NCI-H69 (cell line): ENCODE results near the gene NPAS2.

Experiments used
- DNase-seq: peaks from one replicate; lab custom pipeline; 2025; lab: John Stamatoyannopoulos, UW

The NPAS2 gene

DNA sequence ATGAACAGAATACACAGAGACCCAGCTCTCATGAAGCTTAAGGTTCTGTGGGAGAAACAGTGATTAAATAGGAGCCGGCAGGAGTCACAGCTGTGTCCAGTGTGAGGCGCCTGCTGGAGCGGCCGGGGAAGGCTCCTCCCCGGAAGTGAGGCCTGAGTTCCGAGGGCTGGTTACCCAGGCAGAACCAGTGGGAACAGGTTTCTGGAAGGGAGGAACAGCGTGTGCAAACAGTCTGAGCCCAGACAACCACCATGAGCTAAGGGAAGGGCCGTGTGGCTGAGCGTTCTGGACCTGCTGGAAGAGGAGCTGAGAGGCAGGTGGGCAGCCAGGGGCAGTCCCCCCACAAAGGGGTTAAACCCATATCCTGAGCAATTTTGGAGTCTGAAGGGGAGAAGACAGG is 26.0 kb upstream of the NPAS2 start:
- DNase-seq: no peak

DNA sequence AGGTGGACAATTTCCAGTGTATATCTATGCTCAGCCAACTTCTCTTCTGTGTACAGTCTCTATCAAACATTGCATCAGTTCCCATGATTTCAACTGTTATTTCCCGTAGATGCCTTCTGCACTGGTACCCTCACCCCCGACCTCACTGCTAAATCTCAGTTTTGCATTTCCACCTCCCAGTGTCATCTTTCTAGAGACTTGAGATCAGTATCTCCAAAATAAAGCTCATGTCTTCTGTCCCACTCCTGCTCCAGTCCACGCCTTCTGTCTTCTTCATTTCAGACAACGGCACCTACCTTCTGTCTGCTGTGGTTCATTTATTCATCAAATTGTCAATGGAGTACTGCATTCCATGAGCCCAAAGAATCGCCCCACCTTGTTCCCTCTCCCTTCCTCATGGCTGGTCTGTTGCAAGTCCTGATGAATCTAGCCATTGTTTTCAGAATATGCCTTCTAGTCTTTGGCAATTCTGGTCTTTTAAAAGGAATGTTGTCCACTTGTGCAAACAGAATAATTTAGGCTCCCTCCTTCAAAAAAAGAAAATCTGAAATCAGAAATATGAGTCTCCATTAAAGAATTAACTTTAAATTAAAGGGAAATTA is 23.3 kb upstream of the NPAS2 start:
- no peak for DNase-seq

DNA sequence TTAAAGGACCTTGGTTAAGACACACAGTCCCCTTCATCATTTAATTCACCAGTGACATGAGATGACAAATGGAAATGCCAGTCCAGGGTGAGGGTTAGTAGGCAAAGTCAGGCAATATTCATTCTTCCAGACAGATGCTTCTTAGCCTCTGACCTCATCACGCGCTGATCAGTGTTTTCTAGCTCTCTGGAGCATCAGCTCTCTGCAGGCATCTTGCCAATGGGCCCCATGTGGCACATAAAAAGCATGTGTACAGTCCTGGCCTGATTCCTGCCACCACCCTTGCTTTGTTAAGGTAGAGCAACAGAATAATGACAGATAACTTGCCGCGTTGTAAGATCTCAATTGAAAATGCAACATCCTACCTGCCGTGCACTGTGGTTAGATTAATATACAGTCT is 20.3 kb upstream of the NPAS2 start:
- peak; percentile 24 for DNase-seq

DNA sequence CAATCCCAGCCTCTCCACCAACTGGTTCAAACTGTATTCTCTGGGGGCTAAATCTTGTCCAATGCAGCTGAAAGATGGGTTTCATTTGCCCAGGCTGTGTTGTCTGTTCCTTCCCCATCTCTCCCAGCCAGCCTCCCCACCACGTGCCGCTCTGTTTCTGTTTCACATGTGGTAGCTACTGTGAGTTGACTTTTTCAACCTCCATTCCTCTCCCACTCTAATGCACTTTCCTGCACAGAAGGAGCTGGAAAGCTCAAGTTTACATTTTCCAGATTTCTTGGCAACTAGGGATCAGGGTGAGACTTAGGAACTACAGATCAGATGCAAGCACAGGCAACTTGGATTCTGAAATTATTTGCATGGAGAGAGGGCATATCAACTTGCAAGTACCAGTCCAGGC is 19.0 kb upstream of the NPAS2 start:
- DNase-seq: no peak

DNA sequence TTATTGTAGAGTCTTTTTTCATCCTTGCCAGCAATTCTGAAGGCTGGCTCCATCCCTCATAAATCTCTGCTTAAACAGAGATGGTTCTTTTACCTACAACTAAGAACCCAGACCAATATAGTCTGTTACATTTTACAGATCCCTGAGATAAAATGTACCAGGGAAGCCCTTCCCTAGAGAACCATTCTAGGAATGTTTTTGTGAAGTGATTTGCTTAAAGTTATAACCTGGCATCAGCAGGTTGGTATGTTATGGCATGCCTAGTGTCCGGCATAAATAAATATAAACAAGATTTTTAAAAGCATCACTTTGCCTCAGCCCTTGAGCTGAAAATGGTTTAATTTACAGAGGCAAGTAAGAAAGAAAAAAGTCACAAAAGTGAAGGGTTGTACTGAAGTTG is 18.5 kb upstream of the NPAS2 start:
- DNase-seq: no peak

DNA sequence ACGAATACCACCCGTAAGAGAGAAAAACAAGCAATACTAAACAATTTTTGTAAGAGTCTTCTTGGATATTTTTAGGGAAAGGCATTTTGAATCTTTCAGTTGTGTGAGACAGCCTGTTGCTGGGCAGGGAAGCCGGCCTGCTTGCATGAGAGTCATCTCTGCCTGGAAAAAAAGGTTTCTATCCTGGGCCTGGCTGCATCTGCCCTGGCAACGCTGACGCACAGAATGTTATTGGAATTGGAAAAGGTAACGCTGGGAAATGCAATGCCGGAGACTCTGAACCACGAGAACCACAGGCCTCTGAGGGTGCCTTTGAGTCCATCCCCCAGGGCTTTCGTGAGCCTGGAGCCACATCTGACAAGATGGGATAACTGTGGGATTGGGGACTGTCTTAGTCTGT is 17.9 kb upstream of the NPAS2 start:
- no peak for DNase-seq

DNA sequence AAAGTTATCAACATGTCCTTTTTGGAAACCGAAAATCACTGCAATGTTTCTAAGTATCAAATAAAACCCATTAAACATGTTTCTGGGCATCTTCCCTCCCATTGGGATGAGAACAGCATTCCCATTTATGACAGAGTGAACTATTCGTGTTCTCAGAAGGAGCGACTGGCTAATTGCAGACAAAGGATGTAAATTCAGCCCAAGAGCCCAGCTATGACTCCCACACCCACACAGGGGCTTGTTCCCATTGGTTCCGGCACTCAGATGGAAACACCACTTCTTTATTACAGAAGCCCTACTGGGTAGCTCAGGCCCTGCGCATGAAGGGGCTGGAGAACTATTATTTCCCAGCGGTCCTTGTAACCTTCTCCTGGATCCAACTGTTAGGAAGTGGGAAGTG is 16.6 kb upstream of the NPAS2 start:
- no peak for DNase-seq

DNA sequence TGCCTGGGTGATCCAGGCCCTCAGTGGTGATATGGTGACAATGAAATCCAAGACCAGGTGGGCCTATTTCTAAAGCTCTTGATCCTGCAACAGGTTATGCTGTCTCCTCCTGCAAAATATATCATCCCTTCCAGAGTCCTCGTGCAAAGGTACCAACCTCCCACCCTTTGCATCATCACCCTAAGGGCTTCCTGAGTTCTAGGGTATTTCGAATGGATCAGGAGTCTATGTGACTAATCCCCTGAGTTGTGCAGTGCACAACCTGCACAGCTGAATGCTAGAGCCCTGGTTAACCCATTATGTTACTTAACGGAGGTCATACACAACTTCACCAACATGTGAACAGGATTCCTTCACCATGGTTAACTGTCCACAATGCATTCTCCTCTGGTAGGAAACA is 13.4 kb upstream of the NPAS2 start:
- no peak for DNase-seq

DNA sequence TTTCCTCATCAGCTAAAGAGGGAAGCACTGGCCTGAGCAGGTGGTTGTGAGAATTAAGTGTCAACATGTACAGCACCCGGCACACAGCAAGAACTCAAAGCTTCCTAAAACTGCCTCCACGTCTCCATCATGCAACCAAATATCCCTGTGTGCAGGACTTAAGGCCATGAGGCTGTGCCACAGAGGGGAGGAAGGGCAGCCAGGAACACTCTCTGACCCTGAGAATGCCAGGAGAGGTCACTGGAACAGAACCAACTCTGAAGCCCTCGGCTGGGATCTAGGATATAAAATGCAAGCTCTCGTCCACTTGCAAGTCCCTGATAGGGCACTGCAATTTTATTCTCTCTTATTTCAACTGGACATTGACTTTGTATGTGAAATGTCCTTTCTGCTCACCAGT is 12.2 kb upstream of the NPAS2 start:
- DNase-seq: no peak

DNA sequence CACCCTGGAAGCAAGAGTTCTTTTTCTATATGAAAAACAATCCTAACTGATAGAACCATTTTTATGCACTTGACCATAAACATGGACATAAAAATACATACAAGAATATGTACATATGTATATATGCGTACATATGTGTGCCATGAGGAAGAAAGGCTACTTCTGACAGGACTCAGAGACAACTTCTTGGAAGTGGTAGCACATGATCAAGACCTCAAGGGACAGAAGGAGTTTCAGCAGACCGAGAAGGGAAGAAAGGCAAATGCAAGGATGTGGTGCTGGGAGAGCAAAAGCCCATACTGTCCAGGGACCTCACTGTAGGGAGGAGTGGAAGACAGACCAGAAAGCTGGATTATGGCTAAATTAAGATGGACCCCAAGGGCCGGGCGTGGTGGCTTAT is 11.4 kb upstream of the NPAS2 start:
- DNase-seq: no peak

DNA sequence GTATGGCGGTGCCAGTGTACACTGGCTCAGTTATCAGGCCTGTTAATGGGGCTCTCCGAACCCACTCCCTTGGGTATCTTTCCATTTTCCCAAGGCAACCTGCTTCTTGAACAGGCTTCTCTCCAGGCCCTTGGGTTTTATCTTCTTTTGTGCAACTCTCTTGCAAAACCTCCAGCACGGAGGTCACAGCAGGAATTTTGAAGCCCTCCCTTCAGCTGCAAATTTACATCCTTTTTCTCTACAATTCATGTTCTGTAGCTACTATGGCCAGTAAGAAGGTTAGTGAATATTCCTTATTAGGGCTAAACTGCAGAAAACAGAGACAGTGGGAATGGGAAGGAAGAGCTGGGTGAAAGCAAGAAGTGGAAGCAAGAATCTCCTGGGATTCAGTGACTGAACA is 10.4 kb upstream of the NPAS2 start:
- no peak for DNase-seq

DNA sequence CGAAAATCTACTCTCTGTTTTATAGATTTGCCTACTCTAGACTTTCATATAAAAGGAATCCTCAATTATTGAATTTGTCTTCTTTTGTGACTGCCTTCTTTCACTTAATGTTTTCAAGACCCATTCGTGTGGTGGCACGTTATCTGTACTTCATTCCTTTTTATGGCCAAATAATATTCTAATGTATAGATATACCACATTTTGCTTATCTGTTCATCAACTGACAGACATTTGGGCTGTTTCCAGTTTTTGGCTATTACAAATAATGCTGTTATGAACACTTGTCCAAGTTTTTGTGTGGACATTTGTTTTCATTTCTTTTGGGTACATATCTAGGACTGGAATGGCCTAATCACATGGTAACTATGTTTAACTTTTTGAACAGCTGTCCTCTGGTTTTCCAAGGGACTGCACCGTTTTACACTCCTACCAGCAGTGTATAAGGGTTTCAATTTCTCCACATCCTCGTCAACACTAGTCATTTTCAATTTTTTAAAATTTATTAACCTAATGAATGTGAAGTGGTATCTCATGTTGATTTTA is 9.3 kb upstream of the NPAS2 start:
- DNase-seq: no peak

DNA sequence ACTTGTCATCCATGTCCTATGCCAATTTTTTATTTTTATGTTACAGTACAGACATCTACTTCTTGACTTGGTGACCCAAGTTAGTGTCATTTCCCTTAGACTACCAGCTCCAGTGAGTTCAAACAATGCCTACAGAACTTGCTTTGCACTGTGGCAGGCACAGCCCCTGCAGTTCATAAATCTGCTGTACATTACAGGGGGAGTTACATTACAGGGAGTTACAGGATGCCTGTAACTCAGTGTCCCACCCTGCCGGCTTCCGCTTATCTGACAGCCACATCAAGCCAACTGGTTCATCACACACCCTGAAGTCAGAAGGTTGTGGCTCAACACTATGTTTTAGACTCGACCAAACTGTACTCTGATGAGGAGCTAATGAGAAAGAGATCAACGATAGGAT is 7.8 kb upstream of the NPAS2 start:
- DNase-seq: no peak

DNA sequence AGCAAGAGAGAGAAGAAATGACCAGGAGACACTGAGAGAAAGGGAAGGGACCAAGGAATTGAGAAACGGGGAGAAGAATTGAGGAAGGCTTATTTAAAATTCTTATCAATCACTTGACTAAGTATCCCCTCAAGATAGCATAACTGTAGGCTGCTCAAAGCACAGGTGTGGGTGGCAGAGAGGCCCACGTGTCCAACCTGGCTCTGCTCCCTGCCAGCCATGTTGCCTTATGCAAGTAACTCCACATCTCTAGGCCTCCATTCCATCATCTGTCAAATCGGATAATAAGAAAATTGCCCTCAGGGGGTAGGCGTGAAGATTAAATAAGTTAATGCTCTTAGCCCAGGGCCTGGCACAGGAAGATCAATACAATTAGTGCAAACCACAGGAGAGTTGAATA is 7.4 kb upstream of the NPAS2 start:
- peak; percentile 42 for DNase-seq

DNA sequence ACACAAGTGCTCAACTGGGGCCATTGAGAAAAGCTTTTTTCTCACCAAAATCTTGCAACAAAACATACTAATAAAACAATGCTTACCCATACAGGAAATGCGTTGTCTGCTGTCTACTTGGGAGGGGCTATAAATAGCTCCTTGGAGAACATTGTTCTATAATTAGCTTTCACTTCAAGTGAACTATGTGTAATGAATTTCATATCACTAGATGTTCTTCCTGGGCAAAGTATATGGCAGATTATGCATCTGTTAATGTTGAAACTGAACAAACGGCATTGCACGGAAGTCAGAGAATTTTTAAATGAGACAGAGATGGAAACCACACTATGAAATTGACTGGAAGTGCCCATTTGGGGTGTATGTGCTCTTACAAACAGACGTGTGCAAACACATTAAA is 6.4 kb upstream of the NPAS2 start:
- DNase-seq: no peak

DNA sequence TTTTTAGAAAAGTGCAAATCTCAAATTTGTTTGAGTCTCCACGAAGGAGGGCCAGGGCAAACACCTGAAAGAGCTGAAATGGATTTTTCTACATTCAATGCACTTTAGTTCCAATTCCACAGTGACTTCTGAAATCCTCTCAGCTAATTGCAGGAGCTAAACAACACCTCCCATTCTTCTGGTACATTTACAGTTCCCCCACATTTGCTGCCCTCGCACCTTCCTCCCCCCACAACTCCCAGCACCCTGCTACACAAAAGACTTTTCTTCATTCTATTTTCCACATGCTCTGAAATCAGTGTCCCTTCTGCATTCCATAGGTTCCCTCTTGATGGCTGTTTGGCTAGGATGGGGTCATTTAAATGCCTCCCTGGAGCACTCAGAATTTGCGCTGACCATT is 5.9 kb upstream of the NPAS2 start:
- DNase-seq: no peak

DNA sequence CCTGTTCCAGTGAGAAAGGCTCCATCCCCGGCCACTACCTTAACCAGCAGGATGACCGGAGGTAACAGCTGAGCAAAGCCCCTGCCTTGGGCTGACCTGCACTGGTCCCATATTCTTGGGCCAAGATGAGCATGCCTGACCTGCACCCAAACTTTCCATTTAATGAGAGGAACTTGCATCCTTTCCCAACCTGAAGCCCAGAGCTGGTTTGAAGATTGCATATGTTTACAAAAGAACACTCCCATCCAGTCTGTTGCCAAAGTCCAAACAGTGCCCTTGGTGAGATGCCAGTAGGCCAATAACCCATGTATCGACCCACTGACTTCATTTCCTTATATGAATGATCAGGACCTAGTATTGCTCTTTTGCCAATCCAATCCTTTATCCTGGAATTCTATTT is 5.5 kb upstream of the NPAS2 start:
- no peak for DNase-seq

DNA sequence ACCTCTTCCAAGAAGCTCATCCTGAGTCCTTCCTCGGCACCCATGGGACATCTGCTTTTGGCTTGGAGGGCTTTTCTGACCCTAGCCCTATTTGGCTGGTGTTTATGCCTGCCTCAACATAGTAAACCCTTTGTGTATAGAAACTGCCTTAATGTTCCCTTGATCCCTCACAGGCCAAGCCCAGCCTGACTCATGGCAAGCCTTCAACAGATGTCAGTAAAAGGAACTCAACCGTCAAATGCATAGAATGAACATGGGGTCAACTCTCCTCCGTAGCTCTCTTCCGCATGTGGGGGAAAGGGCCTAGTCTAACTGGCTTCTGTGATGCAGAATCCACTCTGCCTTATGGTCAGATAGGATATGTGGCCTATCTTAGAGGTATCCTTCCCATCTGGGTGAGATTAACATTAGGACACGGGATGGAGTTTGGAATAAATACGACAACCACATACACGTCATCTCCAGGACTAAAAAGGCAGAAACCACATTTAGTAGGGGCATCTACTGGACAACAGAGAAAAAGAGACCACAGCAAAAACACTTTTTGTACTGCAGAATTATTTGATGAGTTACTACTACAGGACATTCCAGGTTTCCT is 2.5 kb upstream of the NPAS2 start:
- DNase-seq: no peak

DNA sequence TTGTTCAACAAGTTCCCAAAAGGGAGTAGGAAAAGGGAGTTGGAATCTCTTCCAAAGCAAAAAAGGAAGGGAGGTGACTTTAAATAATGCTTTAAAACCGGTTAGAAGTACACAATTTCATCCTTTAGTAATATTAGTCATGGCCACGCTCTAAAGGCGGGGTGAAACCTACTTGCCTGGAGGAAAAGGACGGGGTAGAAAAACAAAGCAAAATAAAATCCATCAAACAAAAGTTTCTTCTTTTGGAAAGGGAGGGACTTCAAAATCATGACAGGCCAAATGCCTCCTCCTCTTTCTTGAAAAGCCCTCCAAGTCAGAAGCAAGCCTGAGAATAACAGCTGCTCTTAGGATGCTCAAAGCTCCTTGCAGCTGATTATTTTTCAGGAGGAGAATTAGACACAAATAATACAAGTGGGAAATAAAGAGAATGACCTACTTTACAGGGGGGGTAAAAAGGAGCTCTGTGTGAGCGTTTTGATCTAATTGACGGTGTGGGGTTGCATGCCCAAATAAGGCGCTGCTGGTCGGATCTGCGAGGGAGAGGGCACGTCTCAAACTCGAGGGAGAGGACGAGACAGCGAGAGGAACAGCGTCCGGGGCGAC is 1.8 kb upstream of the NPAS2 start:
- DNase-seq: no peak

DNA sequence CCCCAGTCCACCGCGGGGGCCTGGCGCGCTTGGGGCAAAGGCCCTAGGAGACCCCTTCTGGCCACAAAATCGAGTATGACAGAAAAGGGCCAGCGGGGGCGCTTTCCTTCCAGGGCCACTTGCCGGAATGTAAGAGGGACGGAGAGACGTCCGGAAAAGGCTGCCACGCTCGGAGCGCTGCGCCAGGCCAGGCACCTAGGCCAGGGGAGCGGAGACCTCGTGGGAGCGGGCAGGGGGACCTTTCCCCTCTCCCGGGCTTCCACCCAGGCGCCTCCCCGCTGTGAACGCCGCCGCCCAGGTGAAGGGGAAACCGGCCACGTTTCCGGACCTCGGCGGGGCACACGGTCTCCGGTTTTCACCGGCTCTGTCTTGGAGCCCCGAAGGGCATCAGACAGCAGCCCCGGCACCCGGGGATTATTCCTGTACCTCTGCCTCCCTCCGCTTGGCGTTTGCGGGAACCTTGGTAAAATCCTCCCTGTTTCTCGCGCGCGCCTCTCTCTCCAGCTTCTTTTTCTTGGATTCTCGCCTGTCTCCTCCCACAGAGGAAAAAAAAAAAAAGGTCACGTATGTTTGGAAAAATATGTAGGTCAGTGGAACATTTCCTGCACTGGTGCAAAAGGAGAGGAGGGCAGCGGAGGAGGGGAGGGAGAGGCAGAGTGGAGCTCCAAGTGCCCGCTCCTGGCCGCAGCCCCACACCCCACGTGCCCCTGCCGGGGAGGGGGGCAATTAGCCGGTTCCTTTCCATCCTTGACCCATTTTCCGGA is 1.2 kb upstream of the NPAS2 start:
- peak; percentile 16 for DNase-seq

DNA sequence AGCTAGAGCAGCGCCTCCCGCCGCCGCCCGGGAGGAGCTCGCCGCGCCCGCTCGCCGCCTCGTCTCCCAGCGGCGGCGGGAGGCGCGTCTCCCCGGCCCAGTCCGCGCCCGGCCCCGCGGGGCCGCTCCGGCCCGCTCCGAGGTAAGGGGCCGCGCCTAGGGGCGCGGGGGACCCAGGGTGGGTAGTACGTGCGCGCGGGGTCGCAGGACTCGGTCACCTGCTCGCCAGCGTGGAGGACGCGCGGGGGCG is 259 bp downstream of the NPAS2 start:
- DNase-seq: no peak

DNA sequence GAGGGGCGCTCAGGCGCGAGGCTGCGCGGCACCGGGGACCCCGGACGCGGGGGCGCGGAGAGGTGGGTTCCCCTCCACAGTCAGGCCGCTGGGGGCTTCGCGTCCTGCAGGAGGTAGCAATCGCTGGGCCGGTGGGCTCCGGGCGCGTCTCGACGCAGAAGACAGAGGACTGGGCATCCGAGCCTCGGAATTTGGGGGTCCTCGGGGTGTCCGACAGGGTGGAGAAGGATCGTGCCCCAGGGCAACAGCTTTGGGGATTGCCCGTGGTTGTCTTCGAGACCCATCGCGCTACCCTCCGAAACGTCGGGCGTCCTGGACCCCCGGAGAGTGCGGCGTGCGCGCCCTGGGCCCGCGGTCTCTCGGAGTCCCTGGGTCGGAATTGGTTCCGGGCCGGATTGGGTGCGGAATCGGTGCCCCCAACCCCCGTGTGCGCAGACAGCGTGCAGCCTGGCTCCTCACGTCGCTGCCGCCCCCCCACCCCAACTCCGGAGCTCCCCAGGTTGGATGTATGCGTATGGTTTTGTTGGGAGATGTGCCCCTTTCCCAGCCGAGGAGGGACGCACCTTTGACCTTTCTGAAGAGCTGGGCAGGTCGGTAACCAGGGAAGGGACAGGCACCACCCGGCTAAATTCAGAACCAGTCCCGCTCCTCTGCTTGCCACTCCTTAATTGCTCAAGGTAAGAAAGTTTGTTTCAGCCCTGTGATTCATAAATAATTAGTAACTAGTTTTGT is 750 bp downstream of the NPAS2 start:
- no peak for DNase-seq
